ENCODE measurements around the gene JADE2.
"Not testable (repeated sequence)": the region's sequence is repeated elsewhere in the genome, so short reads cannot be mapped to it uniquely, and the experiment has no call there.

The JADE2 gene

GRCh38 chr5:134507452-134507851 lies 18.0 kb upstream of the JADE2 start:
- DNase-seq (ENCODE audit: low read depth in 2 of 2, low spot score in 1 of 2), result no peak

GRCh38 chr5:134508521-134509195 lies 16.8 kb upstream of the JADE2 start:
- no peak for DNase-seq (ENCODE audit: low read depth in 2 of 2, low spot score in 1 of 2)

- no peak for DNase-seq (ENCODE audit: low read depth in 2 of 2, low spot score in 1 of 2)
Measured at GRCh38 chr5:134509308-134510040, 16.0 kb upstream of the JADE2 start.

GRCh38 chr5:134510970-134511795 lies 14.3 kb upstream of the JADE2 start:
- no peak for DNase-seq (ENCODE audit: low read depth in 2 of 2, low spot score in 1 of 2)

- DNase-seq (ENCODE audit: low read depth in 2 of 2, low spot score in 1 of 2), result no peak
Measured at GRCh38 chr5:134511796-134512660, 13.4 kb upstream of the JADE2 start.

GRCh38 chr5:134512661-134512999 lies 12.8 kb upstream of the JADE2 start:
- DNase-seq (ENCODE audit: low read depth in 2 of 2, low spot score in 1 of 2), result no peak

- DNase-seq (ENCODE audit: low read depth in 2 of 2, low spot score in 1 of 2), result no peak
Measured at GRCh38 chr5:134515801-134516200, 9.7 kb upstream of the JADE2 start.

GRCh38 chr5:134516984-134517383 lies 8.5 kb upstream of the JADE2 start:
- DNase-seq (ENCODE audit: low read depth in 2 of 2, low spot score in 1 of 2), result not testable (repeated sequence)

GRCh38 chr5:134517553-134517952 lies 7.9 kb upstream of the JADE2 start:
- no peak for DNase-seq (ENCODE audit: low read depth in 2 of 2, low spot score in 1 of 2)

- no peak for DNase-seq (ENCODE audit: low read depth in 2 of 2, low spot score in 1 of 2)
Measured at GRCh38 chr5:134519989-134520388, 5.5 kb upstream of the JADE2 start.

- DNase-seq (ENCODE audit: low read depth in 2 of 2, low spot score in 1 of 2), result no peak
Measured at GRCh38 chr5:134521841-134522240, 3.6 kb upstream of the JADE2 start.

GRCh38 chr5:134523543-134524271 lies 1.8 kb upstream of the JADE2 start:
- DNase-seq (ENCODE audit: low read depth in 2 of 2, low spot score in 1 of 2), result no peak

GRCh38 chr5:134524272-134524825 lies 1.1 kb upstream of the JADE2 start:
- DNase-seq (ENCODE audit: low read depth in 2 of 2, low spot score in 1 of 2), result peak in 1 of 2 donors; percentile 46

GRCh38 chr5:134525683-134526482 lies 413 bp downstream of the JADE2 start:
- DNase-seq (ENCODE audit: low read depth in 2 of 2, low spot score in 1 of 2), result peak in 1 of 2 donors; percentile 37

GRCh38 chr5:134526483-134527155 lies 1.1 kb downstream of the JADE2 start:
- peak in 1 of 2 donors; percentile 27 for DNase-seq (ENCODE audit: low read depth in 2 of 2, low spot score in 1 of 2)

GRCh38 chr5:134527156-134527960 lies 1.9 kb downstream of the JADE2 start:
- peak in 1 of 2 donors; percentile 46 for DNase-seq (ENCODE audit: low read depth in 2 of 2, low spot score in 1 of 2)

GRCh38 chr5:134527961-134528424 lies 2.5 kb downstream of the JADE2 start:
- no peak for DNase-seq (ENCODE audit: low read depth in 2 of 2, low spot score in 1 of 2)

GRCh38 chr5:134528556-134528955 lies 3.1 kb downstream of the JADE2 start:
- no peak for DNase-seq (ENCODE audit: low read depth in 2 of 2, low spot score in 1 of 2)

All from stimulated activated CD8-positive, alpha-beta memory T cell treated with anti-CD3 and anti-CD28 coated beads, Interleukin-4, amount 100 ng/mL, for 1 hour (primary cell).